ENCODE measurements around the gene STK10. TPM values are rescaled to one million over a fixed set of nuclear protein-coding genes. Genes with fewer than 3 reads are reported as not detected.

STK10 gene
- total and polyA plus RNA-seq, 9 of the 15 experiments (the other 6 are each of a cell fraction or from before 2014, with no cell fraction given), result 0.30 to 6.7 (median 2.4) TPM

- TF ChIP-seq ZNF398 (CRISPR knock-in tag; IDR thresholded peaks at IDR 0.05), result no peak
- no peak for TF ChIP-seq ZNF41 (CRISPR knock-in tag; conservative IDR thresholded peaks at IDR 0.05)
- no peak for TF ChIP-seq ZNF165 (CRISPR knock-in tag; IDR thresholded peaks at IDR 0.05; ENCODE audit: borderline replicate concordance)
- TF ChIP-seq SREBF1 (IDR thresholded peaks at IDR 0.05; ENCODE audit: borderline replicate concordance, low read depth, low read length), result no peak
- TF ChIP-seq IRF2 (CRISPR knock-in tag; IDR thresholded peaks at IDR 0.05), result no peak
- TF ChIP-seq CEBPZ (IDR thresholded peaks at IDR 0.05; ENCODE audit: borderline replicate concordance, low read depth, low read length), result no peak
- TF ChIP-seq ARID3B (CRISPR knock-in tag; IDR thresholded peaks at IDR 0.05; ENCODE audit: borderline replicate concordance), result no peak
- TF ChIP-seq DACH1 (IDR thresholded peaks at IDR 0.05; ENCODE audit: partially characterized antibody), result no peak
- TF ChIP-seq ESRRA (IDR thresholded peaks at IDR 0.05; ENCODE audit: borderline replicate concordance, low read depth), result peak; percentile 88
- no peak for TF ChIP-seq PTRF (tag; IDR thresholded peaks at IDR 0.05)
- TF ChIP-seq ZHX1 (conservative IDR thresholded peaks at IDR 0.05; ENCODE audit: low read length), result no peak
- TF ChIP-seq ZNF239 (CRISPR knock-in tag; IDR thresholded peaks at IDR 0.05), result peak; percentile 98
- TF ChIP-seq SMAD2 (IDR thresholded peaks at IDR 0.05; ENCODE audit: low read depth, low read length), result no peak
- TF ChIP-seq ZNF699 (CRISPR knock-in tag; IDR thresholded peaks at IDR 0.05; ENCODE audit: insufficient replicate concordance), result no peak
- no peak for TF ChIP-seq SMC3 (conservative IDR thresholded peaks at IDR 0.05; ENCODE audit: insufficient read depth, low read depth, low read length)
- TF ChIP-seq ZNF551 (CRISPR knock-in tag; IDR thresholded peaks at IDR 0.05), result no peak
- no peak for TF ChIP-seq ZNF212 (CRISPR knock-in tag; IDR thresholded peaks at IDR 0.05)
- TF ChIP-seq ID3 (CRISPR knock-in tag; IDR thresholded peaks at IDR 0.05), result no peak
- TF ChIP-seq ID3 (tag; IDR thresholded peaks at IDR 0.05), result 0 out of 2 replicates have a peak, but pooled peaks have one; percentile 20
These were observed 43.7 kb downstream of the STK10 start (continued) for GRCh38 chr5:172144291-172144815.
